WERI-Rb-1 (cell line): ENCODE results near the gene CDK5.
A peak's percentile ranks its signal among the peaks of the same experiment; 100 is the strongest.

Experiments
- DNase-seq: peaks from one replicate; pipeline ENCODE4 v3.0.0-alpha.2; 2020
- H3K27ac ChIP-seq: fragments of 250-450 bp; sonication (Bioruptor Pico); 2 replicates; pipeline ENCODE4 v1.5.1; 2020; ENCODE audit warnings: mild to moderate bottlenecking, moderate library complexity
- H3K27me3 ChIP-seq: fragments of 250-450 bp; sonication (Bioruptor Pico); 2 replicates; pipeline ENCODE4 v1.5.1; 2021; ENCODE audit warnings: mild to moderate bottlenecking, low read depth, moderate library complexity; ENCODE audit not compliant: insufficient read depth, severe bottlenecking
- H3K36me3 ChIP-seq: fragments of 250-450 bp; sonication (Bioruptor Pico); 2 replicates; pipeline ENCODE4 v1.5.1; 2020; ENCODE audit warnings: mild to moderate bottlenecking, moderate library complexity
- H3K4me3 ChIP-seq: 2 replicates; pipeline ENCODE4 v1.5.1; 2011; ENCODE audit warnings: low read depth, mild to moderate bottlenecking, control low read depth, low read length
- H3K9me3 ChIP-seq: fragments of 250-450 bp; sonication (Bioruptor Pico); 2 replicates; pipeline ENCODE4 v1.5.1; 2021; ENCODE audit warnings: mild to moderate bottlenecking, moderate library complexity; ENCODE audit not compliant: severe bottlenecking
- CTCF ChIP-seq: IDR thresholded peaks from 2 replicates; pipeline ENCODE4 v1.5.1; 2011; ENCODE audit warnings: low read depth, mild to moderate bottlenecking, control low read depth, inconsistent platforms, low read length

The CDK5 gene

GRCh38 chr7:151015967-151016366 is 41.7 kb downstream of the CDK5 start:
- H3K4me3 ChIP-seq: no peak overlapping the region
- TF ChIP-seq CTCF: no peak
- H3K36me3 ChIP-seq: no peaks in the 10 kb centered on the region
- no peaks in the 10 kb centered on the region for H3K27me3 ChIP-seq
- no peak for DNase-seq
- no peak overlapping the region for H3K27ac ChIP-seq
- H3K9me3 ChIP-seq: no peaks in the 10 kb centered on the region

DNA sequence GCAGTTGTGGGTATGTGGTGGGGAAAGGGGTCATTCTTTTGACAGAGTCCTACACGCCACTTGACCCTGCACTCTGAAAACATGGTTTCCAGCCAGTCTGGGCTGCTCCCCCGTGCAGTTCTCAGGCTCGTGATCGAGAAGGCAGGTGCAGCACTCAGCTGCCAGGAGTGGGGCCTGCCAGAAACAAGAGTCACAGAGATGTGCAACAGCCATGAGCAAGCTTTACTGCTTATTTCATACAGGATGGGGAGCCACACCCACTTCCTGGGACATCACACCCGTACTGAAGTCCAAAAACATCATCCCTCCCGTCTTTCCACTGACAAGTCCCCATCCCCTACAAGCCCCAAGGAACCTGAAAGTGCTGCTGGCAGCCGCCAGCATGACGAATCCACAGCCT is 42.7 kb downstream of the CDK5 start:
- no peak for DNase-seq
- Histone ChIP-seq H3K9me3 (no peaks in the 10 kb centered on the region), H3K36me3 (no peaks in the 10 kb centered on the region), H3K27me3 (no peaks in the 10 kb centered on the region), H3K4me3 (no peak overlapping the region), H3K27ac (no peak overlapping the region)
- TF ChIP-seq CTCF: no peak

GRCh38 chr7:151013733-151014497 is 43.8 kb downstream of the CDK5 start:
- H3K4me3 ChIP-seq: no peak overlapping the region
- no peaks in the 10 kb centered on the region for H3K36me3 ChIP-seq
- H3K9me3 ChIP-seq: no peaks in the 10 kb centered on the region
- no peak for TF ChIP-seq CTCF
- DNase-seq: no peak
- no peaks in the 10 kb centered on the region for H3K27me3 ChIP-seq
- no peak overlapping the region for H3K27ac ChIP-seq

DNA sequence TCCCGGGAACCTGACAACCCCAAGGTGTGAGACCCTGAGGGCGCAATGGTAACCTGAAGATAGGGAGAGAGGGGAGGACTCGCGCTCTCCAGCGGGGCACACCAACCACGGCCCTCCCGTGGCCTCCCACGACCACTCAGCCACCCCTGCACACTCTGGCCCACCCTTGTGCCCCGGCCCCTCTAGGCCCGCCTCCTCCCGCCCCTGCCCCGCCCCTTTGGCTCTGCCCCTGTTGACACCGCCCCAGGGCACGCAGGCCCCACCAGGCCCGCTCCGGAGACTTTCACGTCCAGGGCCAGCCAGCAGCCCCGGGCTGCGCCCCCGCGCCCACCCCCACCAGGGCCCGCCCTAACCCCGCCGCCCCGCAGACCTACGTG is 44.4 kb downstream of the CDK5 start:
- Histone ChIP-seq H3K27ac (no peak overlapping the region), H3K36me3 (no peaks in the 10 kb centered on the region), H3K4me3 (no peak overlapping the region), H3K9me3 (no peaks in the 10 kb centered on the region), H3K27me3 (no peaks in the 10 kb centered on the region)
- no peak for TF ChIP-seq CTCF
- no peak for DNase-seq

- H3K27me3 ChIP-seq: no peaks in the 10 kb centered on the region
- H3K9me3 ChIP-seq: no peaks in the 10 kb centered on the region
- peak; percentile 89 for TF ChIP-seq CTCF
- peak; percentile 68 for DNase-seq
- no peaks in the 10 kb centered on the region for H3K36me3 ChIP-seq
- H3K4me3 ChIP-seq: no peak overlapping the region
- peak overlapping the region; percentile 25; the same call in 1 of the 2 replicates for H3K27ac ChIP-seq
These were observed 44.8 kb downstream of the CDK5 start for GRCh38 chr7:151012911-151013347.
